Activated CD4-positive, alpha-beta T cell treated with anti-CD3 and anti-CD28 coated beads, Interleukin-2, amount 10 ng/mL, durations not matched to agents 24 days and 14 days (primary cell): Measurements from ENCODE around the gene RPL27A. TPM values are rescaled to one million over a fixed set of nuclear protein-coding genes. Genes with fewer than 3 reads are reported as not detected.
A peak's percentile ranks its signal among the peaks of the same experiment; 100 is the strongest.

Experiments used
- DNase-seq: peaks from one replicate; pipeline ENCODE4 v3.0.0; 2022
- H3K27ac Mint-ChIP-seq: one replicate; pipeline ENCODE4 v1.8.0; 2022; ENCODE audit warnings: mild to moderate bottlenecking, mixed read lengths
- H3K27me3 Mint-ChIP-seq: one replicate; pipeline ENCODE4 v1.8.0; 2022; ENCODE audit warnings: mixed read lengths
- H3K36me3 Mint-ChIP-seq: one replicate; pipeline ENCODE4 v1.8.0; 2022; ENCODE audit warnings: low read depth, mild to moderate bottlenecking, mixed read lengths
- H3K4me1 Mint-ChIP-seq: one replicate; pipeline ENCODE4 v1.8.0; 2021; ENCODE audit warnings: mixed read lengths
- H3K4me3 Mint-ChIP-seq: one replicate; pipeline ENCODE4 v1.8.0; 2022; ENCODE audit warnings: mild to moderate bottlenecking, moderate library complexity, mixed read lengths
- H3K9me3 Mint-ChIP-seq: one replicate; pipeline ENCODE4 v1.8.0; 2021; ENCODE audit warnings: mixed read lengths
- intact Hi-C: fragments of 100-400 bp; cut with micrococcal nuclease; formaldehyde crosslinking; loops from one replicate; pipeline ENCODE4 v1.15.1; 2023
- total RNA-seq: library from RNA; stranded (reverse); gene quantifications from 2 replicates; pipeline ENCODE4 v1.2.3, GENCODE V29; 2022

RPL27A gene
- total RNA-seq, 1 donor from 2014 or later, result 745 TPM

DNA sequence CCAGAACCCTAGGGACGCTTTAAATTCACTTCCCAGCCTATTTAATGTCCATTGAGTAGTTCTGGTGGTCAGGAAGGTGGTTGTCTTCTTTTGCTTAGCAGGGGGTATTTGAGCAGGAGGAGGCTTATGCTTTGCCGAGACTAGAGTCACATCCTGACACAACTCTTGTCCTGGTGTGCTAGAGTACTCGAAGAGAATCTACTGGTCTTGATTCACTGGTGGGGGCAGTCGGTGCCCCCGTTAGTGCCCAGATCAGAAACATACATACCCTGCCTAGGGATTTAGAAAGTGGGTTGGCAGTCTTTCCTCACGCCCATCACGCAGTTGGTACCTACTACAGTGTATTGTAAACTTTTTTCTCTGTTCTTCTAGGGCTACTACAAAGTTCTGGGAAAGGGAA is 2.7 kb downstream of the RPL27A start:
- Mint-ChIP-seq H3K36me3 (peaks cover 80% of the 10 kb centered on the region), H3K4me3 (peak overlapping the region; percentile 97)
- intact Hi-C loops, result loop anchor here (10.0 kb wide), 6 partner anchors 129 to 1769 kb away; partner anchors contain the start of genes ADM, AMPD3, IPO7 and WEE1

DNA sequence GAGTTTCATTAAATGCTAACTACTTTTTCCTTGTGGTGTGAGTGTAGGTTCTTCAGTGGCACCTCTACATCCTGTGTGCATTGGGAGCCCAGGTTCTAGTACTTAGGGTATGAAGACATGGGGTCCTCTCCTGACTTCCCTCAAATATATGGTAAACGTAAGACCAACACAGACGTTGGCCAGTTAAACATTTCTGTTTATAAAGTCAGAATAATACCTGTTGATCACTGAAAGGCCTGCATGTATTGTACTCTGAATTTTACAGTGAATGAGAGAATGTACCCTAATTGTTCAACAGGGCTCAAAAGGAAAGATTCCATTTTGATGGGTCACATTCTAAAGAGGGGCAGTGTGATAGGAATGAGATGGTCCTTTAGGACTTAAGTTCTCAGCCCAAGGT is 3.2 kb downstream of the RPL27A start:
- H3K27ac Mint-ChIP-seq, result peak overlapping the region; percentile 95
- DNase-seq, result no peak
- peaks cover 78% of the 10 kb centered on the region for H3K36me3 Mint-ChIP-seq
- intact Hi-C loops, result loop anchor here (10.0 kb wide), 6 partner anchors 129 to 1769 kb away; partner anchors contain the start of genes ADM, AMPD3, IPO7 and WEE1
- peak overlapping the region; percentile 97 for H3K4me3 Mint-ChIP-seq
- no peaks in the 10 kb centered on the region for H3K9me3 Mint-ChIP-seq
- peaks cover 48% of the 10 kb centered on the region for H3K4me1 Mint-ChIP-seq
- no peaks in the 10 kb centered on the region for H3K27me3 Mint-ChIP-seq

More for the DNA sequence above, 2.7 kb downstream of the RPL27A start:
- Mint-ChIP-seq H3K27me3 (no peaks in the 10 kb centered on the region), H3K4me1 (peaks cover 51% of the 10 kb centered on the region), H3K9me3 (no peaks in the 10 kb centered on the region), H3K27ac (peak overlapping the region; percentile 95)
- no peak for DNase-seq

DNA sequence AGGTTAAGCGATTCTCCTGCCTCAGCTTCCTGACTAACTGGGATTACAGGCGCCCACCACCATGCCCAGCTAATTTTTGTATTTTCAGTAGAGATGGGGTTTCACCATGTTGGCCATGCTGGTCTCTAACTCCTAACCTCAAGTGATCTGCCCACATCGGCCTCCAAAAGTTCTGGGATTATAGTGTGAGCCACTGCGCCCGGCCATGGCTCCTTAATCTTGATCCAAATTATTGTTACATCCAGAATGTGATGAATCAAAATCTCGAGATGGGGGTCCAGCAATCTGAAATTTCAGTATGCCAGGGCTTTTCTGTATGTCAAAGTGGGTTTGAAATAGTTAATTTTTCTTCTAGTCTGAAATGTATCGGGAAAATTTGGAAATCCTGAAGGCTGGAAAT is 3.7 kb downstream of the RPL27A start:
- no peak for DNase-seq

DNA sequence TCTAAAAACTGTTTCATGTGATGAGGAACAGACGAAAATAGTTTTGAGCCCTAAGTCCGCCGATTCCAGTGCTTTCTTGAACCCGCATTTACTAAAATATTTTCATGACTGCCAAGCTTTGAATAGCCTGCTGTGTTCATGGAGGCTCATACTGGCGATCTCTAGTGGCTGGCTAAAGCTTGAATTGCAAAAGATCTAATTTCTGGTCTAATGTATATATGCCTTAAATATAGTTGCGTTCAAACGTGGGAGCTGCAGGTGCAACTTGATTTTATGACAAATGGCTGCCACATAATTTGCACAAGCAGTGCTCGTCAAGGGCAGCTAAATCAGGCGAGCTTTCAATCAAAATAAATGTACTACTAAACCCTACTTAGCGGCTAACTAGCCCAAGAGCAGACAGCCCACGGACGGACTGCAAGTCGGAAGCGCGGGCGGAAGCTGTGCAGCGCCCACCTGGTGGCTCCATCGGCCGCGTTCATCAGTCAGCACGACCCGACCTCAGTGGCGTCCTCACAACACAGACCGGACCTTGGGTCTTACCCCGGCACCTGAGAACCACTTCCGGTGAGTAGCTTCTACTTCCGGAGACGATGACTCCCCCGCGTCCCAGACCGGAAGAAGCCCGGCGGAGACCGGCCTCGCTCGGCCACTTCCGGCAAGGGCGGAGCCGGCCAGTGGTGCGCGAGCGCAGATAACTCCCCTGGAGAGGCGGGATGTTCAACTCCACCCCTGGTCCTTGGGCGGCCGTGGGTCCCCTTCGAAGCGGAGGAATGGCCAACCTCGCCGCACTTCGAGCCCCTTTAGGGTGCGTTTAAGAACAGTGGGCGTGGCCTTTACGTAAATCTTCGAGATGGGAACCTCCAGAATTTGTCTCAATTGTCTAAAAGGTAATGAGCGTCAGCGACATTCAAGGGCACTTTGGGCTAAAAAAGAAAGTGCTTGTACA is 6.1 kb downstream of the RPL27A start:
- Mint-ChIP-seq H3K27ac (peak overlapping the region; percentile 88), H3K9me3 (no peaks in the 10 kb centered on the region), H3K36me3 (peaks cover 77% of the 10 kb centered on the region), H3K27me3 (no peaks in the 10 kb centered on the region), H3K4me3 (peak overlapping the region; percentile 94), H3K4me1 (peaks cover 43% of the 10 kb centered on the region)
- intact Hi-C loops, result loop anchor here (1.0 to 10.0 kb wide), 8 partner anchors 126 to 1766 kb away; partner anchors contain the start of genes ADM, AKIP1, AMPD3 and IPO7
- peak; percentile 96 for DNase-seq

More for the DNA sequence above, 3.7 kb downstream of the RPL27A start:
- intact Hi-C loops, result loop anchor here (10.0 kb wide), 6 partner anchors 128 to 1768 kb away; partner anchors contain the start of genes ADM, AMPD3, IPO7 and WEE1
- Mint-ChIP-seq H3K27me3 (no peaks in the 10 kb centered on the region), H3K27ac (no peak overlapping the region), H3K4me3 (no peak overlapping the region), H3K9me3 (no peaks in the 10 kb centered on the region), H3K4me1 (peaks cover 50% of the 10 kb centered on the region), H3K36me3 (peaks cover 79% of the 10 kb centered on the region)

DNA sequence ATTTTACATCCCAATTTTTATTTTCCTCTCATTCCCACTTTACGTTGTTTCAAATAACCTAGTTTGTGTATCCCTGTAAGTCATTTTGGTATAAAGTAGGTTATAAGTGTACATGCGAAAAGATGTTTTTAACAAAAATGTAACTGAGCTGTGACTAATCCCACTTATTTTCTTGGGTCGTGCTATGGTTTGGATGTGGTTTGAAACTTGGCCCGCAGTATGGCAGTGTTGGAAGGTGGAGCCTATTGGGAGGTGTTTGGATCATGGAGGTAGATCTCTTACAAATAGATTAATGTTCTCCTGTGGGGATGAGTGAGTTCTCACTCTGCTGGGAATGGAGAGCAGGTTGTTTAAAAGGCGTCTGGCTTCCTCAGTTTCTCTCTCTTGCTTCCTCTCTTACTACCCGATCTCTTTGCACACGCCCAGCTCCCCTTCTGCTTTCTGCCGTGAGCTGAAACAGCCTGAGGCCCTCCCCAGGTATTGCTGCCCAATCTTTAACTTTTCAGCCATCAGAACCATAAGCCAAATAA is 7.2 kb downstream of the RPL27A start:
- Mint-ChIP-seq H3K9me3 (no peaks in the 10 kb centered on the region), H3K27ac (peak overlapping the region; percentile 88), H3K27me3 (no peaks in the 10 kb centered on the region), H3K4me3 (peak overlapping the region; percentile 94), H3K4me1 (peaks cover 41% of the 10 kb centered on the region), H3K36me3 (peaks cover 77% of the 10 kb centered on the region)
- intact Hi-C loops, result loop anchor here (1.0 to 10.0 kb wide), 8 partner anchors 125 to 1765 kb away; partner anchors contain the start of genes ADM, AKIP1, AMPD3 and IPO7
- no peak for DNase-seq

DNA sequence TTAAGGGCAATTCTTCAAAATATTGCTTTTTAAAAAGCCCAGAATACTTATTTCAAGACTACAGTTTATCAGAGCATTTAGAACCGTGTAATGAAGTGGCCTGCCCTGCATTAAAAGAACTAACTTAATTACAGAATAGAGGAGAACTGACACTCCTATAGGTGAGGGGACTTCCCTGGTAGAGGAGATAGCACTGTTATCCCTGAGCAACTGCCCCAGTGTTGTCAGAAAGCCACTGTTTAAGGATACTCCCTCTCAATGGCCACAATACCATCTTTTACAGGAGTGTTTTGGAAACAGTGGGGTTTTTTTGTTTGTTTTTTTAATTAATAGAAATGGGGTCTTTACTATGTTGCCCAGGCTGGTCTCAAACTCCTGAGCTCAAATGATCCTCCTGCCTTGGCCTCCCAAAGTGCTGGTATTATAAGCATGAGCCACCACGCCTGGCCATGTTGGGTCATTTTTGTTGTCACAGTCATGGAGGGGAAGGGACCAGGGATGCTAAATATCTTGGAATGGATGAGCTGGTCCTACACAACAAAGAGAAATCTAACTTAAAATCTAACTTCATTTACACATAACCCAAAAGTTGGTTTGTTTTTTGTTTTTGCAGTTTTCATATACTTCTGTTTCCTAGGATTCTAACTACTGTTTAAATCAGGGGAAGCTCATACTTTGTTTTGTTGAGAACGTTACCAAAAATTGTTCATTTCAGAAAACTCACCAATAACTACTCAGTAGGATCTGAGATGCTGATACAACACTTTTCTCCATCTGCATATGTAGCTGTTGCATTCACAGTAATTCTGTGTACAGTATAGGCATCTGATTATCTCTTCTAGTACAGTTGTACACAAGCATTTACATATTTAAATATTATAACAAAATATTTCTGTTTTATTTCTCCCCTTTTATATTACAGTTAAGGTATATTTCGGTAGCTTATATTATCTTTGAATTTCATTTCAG is 8.1 kb downstream of the RPL27A start:
- DNase-seq, result no peak
- peaks cover 73% of the 10 kb centered on the region for H3K36me3 Mint-ChIP-seq
- peak overlapping the region; percentile 88 for H3K27ac Mint-ChIP-seq
- no peaks in the 10 kb centered on the region for H3K27me3 Mint-ChIP-seq
- H3K4me1 Mint-ChIP-seq, result peaks cover 37% of the 10 kb centered on the region
- H3K9me3 Mint-ChIP-seq, result no peaks in the 10 kb centered on the region
- H3K4me3 Mint-ChIP-seq, result peak overlapping the region; percentile 94
- intact Hi-C loops, result no loop called here

DNA sequence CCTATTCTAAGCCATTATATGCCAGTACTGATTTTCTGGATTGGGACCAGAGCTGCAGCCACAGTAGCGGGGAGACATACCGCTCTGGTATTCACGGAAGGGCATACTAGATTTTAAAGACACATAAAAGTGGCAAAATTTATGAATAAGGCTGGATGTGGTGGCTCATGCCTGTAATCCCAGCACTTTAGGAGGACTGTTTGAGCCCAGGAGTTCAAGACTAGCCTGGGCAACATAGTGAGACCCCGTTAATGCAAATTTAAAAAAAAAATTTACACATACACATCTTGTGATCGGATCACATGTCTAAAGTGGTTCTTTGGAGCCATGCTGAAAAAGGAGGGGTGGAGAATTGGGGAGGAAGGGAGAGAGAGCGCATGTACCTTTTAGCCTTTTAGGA is 9.0 kb downstream of the RPL27A start:
- DNase-seq, result no peak
- Mint-ChIP-seq H3K9me3 (no peaks in the 10 kb centered on the region), H3K27ac (no peak overlapping the region), H3K36me3 (peaks cover 71% of the 10 kb centered on the region), H3K4me1 (peaks cover 42% of the 10 kb centered on the region), H3K27me3 (no peaks in the 10 kb centered on the region), H3K4me3 (no peak overlapping the region)
- intact Hi-C loops, result no loop called here

DNA sequence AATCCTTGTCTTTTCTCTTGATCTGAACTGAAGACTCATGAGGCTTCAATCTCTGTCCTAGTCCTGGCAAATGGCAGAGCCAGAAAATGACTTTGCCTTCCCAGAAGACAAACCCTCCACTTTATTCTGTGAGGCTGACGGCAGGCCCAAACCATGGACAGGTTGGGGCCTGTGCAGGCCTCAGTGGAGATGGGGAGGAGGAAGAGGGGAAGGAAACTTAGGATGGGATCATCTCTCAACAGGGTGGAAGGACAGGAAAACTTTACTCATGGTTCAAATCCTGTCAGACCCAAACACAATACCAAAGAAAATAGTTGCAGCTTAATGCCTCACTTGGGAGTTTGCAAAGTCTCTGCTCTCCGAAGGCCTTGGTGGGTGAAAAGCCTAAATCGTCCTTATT is 9.8 kb downstream of the RPL27A start:
- no peak for DNase-seq
- peaks cover 37% of the 10 kb centered on the region for H3K4me1 Mint-ChIP-seq
- H3K27me3 Mint-ChIP-seq, result no peaks in the 10 kb centered on the region
- peaks cover 68% of the 10 kb centered on the region for H3K36me3 Mint-ChIP-seq
- no peaks in the 10 kb centered on the region for H3K9me3 Mint-ChIP-seq
- H3K4me3 Mint-ChIP-seq, result no peak overlapping the region
- no peak overlapping the region for H3K27ac Mint-ChIP-seq
- intact Hi-C loops, result no loop called here

DNA sequence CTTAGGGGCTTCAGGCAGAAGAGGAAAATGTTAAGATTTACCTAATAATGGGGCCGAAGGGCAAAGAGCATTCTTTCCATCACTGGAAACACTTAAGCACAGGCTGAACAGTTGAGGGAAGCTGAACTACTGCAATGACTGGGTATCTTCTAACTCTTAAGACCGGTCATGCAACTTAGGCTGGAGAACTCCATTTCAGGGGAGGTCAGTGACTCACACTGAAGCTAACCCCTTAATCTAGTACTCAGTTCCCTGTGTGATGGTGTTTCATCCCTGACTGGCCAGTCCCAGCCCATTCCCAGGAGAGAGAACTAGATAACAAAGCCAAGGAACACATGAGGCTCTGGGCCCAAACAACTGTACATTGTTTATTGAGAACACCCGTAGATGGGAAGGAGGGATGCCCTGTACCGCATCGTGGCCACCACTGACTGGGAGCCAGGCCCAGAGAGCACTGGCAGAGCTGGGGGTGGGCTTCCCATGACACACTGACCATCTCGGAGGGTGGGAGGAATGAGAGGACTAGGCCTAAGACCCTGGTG is 10.5 kb downstream of the RPL27A start:
- no peak for DNase-seq
- H3K4me1 Mint-ChIP-seq, result peaks cover 33% of the 10 kb centered on the region
- no peaks in the 10 kb centered on the region for H3K27me3 Mint-ChIP-seq
- intact Hi-C loops, result no loop called here
- H3K27ac Mint-ChIP-seq, result no peak overlapping the region
- H3K4me3 Mint-ChIP-seq, result no peak overlapping the region
- no peaks in the 10 kb centered on the region for H3K9me3 Mint-ChIP-seq
- peaks cover 65% of the 10 kb centered on the region for H3K36me3 Mint-ChIP-seq

DNA sequence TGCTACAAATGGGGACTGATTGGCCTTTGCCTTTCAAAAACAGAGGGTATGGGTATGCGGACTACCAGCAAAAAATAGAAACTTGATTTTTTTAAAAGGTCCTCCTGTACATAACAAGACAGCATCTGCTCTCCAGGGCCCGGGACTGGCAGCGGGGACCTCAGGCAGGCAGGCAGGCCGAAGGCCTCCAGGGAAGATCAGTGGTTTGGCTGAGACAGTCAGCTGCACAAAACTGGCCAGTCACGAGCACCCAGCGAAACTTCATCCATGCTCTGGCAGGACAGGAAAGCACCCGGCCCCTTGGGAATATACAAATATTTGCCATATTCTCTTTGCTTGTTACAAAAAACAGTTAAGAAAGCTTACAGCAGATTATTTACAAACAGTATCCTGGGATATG is 11.0 kb downstream of the RPL27A start:
- DNase-seq, result no peak
- Mint-ChIP-seq H3K36me3 (peaks cover 62% of the 10 kb centered on the region), H3K4me1 (peaks cover 30% of the 10 kb centered on the region), H3K27ac (no peak overlapping the region), H3K4me3 (no peak overlapping the region), H3K27me3 (no peaks in the 10 kb centered on the region), H3K9me3 (no peaks in the 10 kb centered on the region)
- intact Hi-C loops, result no loop called here

DNA sequence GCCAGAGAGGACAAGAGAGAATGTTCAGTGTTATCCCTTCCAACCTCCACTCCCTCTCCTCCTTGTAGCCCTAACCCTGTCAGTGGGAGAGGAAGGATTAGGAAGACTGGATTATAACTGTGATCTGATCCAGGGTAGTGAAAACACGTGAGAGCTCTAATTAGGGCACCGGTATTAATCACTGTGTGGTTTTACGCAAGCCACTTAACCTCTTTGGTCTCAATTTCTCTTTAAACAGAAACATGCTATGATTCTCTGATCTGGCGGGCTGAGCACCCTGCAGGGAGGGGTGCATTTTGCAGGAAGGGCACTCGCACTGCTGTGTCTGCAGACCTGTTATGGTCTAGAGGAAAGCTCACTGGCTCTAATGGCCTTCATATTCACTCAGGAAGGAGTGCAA is 11.5 kb downstream of the RPL27A start:
- no peaks in the 10 kb centered on the region for H3K9me3 Mint-ChIP-seq
- intact Hi-C loops, result no loop called here
- DNase-seq, result no peak
- H3K4me1 Mint-ChIP-seq, result peaks cover 25% of the 10 kb centered on the region
- no peak overlapping the region for H3K4me3 Mint-ChIP-seq
- H3K27ac Mint-ChIP-seq, result no peak overlapping the region
- H3K36me3 Mint-ChIP-seq, result peaks cover 56% of the 10 kb centered on the region
- H3K27me3 Mint-ChIP-seq, result no peaks in the 10 kb centered on the region

DNA sequence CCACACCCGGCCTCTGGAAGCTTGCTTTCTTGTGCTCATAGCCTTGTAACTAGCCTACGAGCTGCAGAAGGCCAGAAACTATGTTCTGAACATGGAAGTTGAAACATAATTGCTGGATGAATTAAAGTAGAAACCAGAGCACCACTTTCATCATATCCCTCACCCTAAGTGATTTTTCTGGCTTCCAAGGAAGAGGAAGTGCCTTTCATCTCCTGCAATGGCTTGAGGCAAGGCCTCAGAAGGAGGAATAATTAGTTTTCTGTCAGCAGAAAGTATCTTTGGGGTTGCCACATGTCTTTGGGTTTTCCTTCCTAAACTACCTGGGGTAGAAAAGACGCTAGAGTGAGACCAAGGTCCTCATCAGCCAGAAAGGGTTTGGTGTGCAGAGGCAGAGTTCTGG is 14.5 kb downstream of the RPL27A start:
- H3K27ac Mint-ChIP-seq, result no peak overlapping the region
- no peak overlapping the region for H3K4me3 Mint-ChIP-seq
- no peaks in the 10 kb centered on the region for H3K27me3 Mint-ChIP-seq
- no peak for DNase-seq
- peaks cover 12% of the 10 kb centered on the region for H3K4me1 Mint-ChIP-seq
- peaks cover 40% of the 10 kb centered on the region for H3K36me3 Mint-ChIP-seq
- no peaks in the 10 kb centered on the region for H3K9me3 Mint-ChIP-seq
- intact Hi-C loops, result no loop called here

DNA sequence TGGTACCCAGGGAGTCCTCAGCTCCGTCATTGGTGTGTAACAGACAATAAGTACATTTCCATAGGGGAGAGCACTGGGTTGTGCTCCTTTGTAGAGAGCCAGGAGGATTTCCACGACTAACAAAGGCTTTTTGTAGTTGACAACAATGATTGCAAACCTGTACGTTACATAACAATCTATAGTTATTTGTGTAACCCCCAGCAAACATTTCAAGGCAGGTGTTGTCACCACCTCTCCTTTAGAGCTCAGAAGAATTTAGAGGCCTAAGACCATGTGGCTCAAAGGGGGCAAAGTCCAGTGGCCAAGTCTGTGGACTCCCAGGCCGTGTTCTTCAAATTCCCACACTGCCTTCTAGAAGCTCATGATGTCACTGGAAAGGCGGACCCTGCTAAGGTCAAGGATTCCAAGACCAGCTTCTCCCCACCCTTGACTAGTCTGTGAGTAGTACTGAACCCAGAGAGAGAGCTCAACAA is 15.8 kb downstream of the RPL27A start:
- H3K36me3 Mint-ChIP-seq, result peaks cover 31% of the 10 kb centered on the region
- intact Hi-C loops, result no loop called here
- no peak overlapping the region for H3K4me3 Mint-ChIP-seq
- peaks cover 12% of the 10 kb centered on the region for H3K4me1 Mint-ChIP-seq
- no peak overlapping the region for H3K27ac Mint-ChIP-seq
- H3K9me3 Mint-ChIP-seq, result no peaks in the 10 kb centered on the region
- no peak for DNase-seq
- H3K27me3 Mint-ChIP-seq, result no peaks in the 10 kb centered on the region
